LNCaP clone FGC (cell line): ENCODE measurements around the gene SARDH.

ENCODE experiments used
- DNase-seq: peaks from one replicate; pipeline ENCODE4 v3.0.0-alpha.2; 2011; ENCODE audit warnings: low read depth
- H3K4me3 ChIP-seq: 2 replicates; pipeline ENCODE4 v1.5.1; 2011; ENCODE audit warnings: mild to moderate bottlenecking, low read depth, low read length, control low read depth
- TF ChIP-seq, protein P1 (sequence below): IDR thresholded peaks from 2 replicates; pipeline ENCODE4 v1.5.1; 2012; ENCODE audit warnings: mild to moderate bottlenecking; ENCODE audit not compliant: control insufficient read depth, insufficient read depth; ENCODE audit errors: extremely low read depth

SARDH gene, protein sequence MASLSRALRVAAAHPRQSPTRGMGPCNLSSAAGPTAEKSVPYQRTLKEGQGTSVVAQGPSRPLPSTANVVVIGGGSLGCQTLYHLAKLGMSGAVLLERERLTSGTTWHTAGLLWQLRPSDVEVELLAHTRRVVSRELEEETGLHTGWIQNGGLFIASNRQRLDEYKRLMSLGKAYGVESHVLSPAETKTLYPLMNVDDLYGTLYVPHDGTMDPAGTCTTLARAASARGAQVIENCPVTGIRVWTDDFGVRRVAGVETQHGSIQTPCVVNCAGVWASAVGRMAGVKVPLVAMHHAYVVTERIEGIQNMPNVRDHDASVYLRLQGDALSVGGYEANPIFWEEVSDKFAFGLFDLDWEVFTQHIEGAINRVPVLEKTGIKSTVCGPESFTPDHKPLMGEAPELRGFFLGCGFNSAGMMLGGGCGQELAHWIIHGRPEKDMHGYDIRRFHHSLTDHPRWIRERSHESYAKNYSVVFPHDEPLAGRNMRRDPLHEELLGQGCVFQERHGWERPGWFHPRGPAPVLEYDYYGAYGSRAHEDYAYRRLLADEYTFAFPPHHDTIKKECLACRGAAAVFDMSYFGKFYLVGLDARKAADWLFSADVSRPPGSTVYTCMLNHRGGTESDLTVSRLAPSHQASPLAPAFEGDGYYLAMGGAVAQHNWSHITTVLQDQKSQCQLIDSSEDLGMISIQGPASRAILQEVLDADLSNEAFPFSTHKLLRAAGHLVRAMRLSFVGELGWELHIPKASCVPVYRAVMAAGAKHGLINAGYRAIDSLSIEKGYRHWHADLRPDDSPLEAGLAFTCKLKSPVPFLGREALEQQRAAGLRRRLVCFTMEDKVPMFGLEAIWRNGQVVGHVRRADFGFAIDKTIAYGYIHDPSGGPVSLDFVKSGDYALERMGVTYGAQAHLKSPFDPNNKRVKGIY

DNA sequence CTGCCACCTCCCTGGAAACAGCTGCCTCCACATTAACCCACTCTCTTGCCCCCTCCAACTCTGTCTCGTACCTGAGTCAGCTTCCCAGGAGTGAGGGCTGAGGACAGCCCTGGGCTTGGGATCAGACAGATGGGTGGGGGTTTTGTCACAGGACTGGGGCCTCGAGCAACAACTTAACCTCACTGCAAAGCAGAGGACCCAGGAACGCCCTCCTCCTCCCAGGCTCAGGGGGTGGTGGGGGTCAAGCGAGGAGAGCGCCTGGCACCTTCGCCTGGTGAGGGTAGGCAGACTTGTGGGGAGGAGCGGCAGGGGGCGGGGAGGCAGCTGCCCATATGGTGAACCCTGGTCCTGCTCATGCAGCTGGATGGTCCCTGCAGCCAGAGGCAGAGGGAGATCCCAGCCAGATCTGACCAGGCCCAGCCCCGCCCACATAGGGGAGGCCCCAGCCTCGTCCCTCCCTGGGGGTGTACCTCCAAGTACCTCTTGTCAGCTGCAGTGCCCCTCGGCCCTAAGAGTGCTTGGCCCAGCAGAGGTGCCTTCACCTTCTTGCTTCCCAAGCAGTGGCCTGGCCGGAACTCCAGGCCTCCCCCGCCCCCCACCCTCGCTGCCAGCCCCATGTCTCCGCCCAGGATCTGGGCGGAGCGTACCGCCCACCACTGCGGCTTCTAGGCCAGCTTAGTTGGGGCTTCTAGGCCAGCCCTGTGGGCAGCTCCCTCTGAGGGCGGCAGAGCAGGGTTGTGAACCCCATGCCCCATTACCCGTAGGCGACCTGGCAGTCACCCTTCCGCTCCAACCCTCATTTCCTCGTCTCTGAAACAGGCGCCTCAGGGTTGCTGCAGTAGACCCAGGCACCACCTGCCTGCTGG lies at the start of gene SARDH:
TSS of gene SARDH (minus strand) at position 579 of the 866 bp plus-strand sequence. CDS start 4,179 bp downstream, outside the sequence.
- no peak within 1 kb of the TSS for H3K4me3 ChIP-seq
- no peak for DNase-seq
- TF ChIP-seq, protein P1, sequence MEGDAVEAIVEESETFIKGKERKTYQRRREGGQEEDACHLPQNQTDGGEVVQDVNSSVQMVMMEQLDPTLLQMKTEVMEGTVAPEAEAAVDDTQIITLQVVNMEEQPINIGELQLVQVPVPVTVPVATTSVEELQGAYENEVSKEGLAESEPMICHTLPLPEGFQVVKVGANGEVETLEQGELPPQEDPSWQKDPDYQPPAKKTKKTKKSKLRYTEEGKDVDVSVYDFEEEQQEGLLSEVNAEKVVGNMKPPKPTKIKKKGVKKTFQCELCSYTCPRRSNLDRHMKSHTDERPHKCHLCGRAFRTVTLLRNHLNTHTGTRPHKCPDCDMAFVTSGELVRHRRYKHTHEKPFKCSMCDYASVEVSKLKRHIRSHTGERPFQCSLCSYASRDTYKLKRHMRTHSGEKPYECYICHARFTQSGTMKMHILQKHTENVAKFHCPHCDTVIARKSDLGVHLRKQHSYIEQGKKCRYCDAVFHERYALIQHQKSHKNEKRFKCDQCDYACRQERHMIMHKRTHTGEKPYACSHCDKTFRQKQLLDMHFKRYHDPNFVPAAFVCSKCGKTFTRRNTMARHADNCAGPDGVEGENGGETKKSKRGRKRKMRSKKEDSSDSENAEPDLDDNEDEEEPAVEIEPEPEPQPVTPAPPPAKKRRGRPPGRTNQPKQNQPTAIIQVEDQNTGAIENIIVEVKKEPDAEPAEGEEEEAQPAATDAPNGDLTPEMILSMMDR: no peak

DNA sequence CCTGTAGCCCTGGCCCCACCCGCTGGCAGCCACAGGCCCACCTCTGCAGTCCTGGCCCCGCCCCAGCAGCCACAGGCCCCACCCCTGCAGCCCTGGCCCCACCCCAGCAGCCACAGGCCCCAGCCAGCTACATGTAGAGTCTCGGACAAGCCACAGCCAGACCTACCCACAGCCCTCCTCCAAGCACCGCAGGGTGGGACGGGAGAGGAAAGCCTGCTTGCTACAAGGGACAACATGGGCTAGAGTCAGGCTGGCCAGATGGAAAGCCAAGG lies 49.5 kb upstream of the SARDH start:
- H3K4me3 ChIP-seq: no peak overlapping the region
- TF ChIP-seq, protein P1: no peak
- no peak for DNase-seq

DNA sequence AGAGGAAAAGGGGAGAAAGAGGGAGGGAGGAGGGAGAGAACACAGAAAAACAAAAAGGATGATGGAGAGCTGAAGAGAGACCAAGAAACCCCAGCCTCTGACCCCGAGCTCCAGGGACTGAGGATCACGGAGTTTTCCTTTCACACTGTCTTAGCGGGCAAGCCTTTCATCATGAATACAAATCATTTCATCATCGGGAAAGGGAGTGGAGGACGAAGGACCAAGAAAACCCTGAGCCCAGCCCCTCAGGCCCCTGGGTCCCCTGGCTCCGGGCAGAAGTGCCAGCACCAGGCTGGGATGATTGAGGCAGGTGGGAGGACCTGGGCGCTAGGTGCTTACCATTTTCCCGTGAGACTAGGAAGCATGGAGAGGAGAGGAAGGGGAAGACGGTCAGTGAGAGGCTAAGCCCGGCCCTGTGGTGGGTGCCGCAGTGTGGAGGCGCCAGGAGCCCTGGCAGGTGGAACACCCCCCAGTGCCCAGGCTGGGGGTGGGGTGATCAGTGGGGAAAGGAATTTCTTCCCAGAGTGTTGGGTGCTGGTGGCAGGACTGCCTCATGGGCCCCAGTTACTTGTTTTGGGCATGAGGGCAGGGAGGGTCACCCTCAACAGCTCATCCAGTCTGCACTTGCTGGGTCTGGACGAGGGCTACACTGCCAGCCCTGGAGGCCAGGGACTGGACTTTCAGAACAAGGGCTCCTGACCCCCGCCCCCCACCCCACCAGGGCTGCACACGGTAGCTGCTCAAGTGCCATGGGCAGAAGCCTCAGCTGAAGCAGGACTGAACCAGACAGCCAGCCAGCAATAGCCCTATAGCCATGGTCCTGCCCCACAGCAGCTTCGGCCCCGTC lies 49.0 kb upstream of the SARDH start:
- no peak overlapping the region for H3K4me3 ChIP-seq
- TF ChIP-seq, protein P1: no peak
- DNase-seq: no peak

DNA sequence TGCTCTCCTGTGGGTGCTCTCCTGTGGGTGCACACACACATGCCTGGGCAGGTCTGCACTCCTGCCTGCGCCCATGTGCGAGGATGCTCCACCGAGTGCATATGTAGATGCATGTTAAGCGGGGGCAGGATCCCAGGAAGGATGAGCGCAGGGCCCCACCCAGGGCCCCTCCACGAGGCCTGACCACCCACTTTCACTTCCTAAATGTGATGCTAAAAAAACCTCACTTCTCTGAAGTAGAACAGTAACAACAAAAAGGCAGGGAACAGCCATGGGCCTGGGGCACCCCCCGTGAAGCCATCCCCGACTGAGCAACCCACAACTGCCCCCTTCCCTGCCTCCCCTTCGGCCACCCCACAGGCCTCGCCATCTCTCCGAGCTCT lies 48.2 kb upstream of the SARDH start:
- TF ChIP-seq, protein P1: no peak
- no peak overlapping the region for H3K4me3 ChIP-seq
- DNase-seq: no peak

DNA sequence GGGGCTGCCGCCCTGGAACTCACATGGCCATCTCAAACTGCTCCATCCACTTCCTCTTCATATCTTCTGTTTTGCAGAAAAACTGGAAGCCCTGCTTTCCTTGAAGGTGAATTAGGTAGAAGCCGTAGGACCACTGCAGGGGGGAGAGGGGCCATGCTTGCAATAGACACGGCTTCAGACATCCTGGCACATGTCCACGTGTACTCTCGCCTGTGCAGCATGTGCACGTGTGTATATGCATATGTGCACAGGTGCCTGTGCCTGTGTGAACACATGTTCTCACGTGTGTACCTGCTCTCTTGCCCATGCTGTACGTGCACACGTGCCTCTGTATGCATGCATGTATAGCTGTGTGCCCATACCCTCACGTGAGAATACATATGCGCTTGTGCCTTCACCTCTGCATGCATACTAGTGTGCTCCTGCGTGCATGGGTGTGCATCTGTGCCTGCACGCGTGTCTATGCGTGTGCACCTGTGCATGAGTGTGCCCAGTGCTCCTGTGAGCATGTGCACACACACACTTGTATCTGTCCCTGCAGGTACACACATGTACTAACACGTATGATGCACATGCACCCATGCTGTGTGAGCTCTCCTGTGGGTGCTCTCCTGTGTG lies 47.7 kb upstream of the SARDH start:
- DNase-seq: no peak
- H3K4me3 ChIP-seq: no peak overlapping the region
- TF ChIP-seq, protein P1: no peak
